Lung microvascular endothelial cell (primary cell): ENCODE data around the gene CCDC174. TPM values are rescaled to one million over a fixed set of nuclear protein-coding genes. Genes with fewer than 3 reads are reported as not detected.

ENCODE experiments used
- DNase-seq, 2 donors: peaks; one replicate each; pipeline versions ENCODE4 v3.0.0 to v3.0.0-alpha.2; 2010; ENCODE audit warnings: low read depth in 2 of 2
- total RNA-seq: library from RNA; depleted of rRNA; stranded (reverse); fragments of >200 nt; gene quantifications from 2 replicates; pipeline ENCODE4 v1.2.1, GENCODE V29; 2014

Gene CCDC174
- total RNA-seq, 1 donor from 2014 or later = 5.4 TPM

GRCh38 chr3:14701676-14702075 lies 50.1 kb downstream of the CCDC174 start:
- DNase-seq = no peak

GRCh38 chr3:14703128-14703750 lies 51.7 kb downstream of the CCDC174 start:
- no peak for DNase-seq

GRCh38 chr3:14703791-14704190 lies 52.2 kb downstream of the CCDC174 start:
- DNase-seq = no peak

- DNase-seq = no peak
Measured at GRCh38 chr3:14706096-14706495, 54.5 kb downstream of the CCDC174 start.

- no peak for DNase-seq
Measured at GRCh38 chr3:14716591-14716990, 65.0 kb downstream of the CCDC174 start.

- DNase-seq = no peak
Measured at GRCh38 chr3:14717307-14717706, 65.7 kb downstream of the CCDC174 start.

- DNase-seq = no peak
Measured at GRCh38 chr3:14718539-14718938, 67.0 kb downstream of the CCDC174 start.

GRCh38 chr3:14719006-14719405 lies 67.4 kb downstream of the CCDC174 start:
- DNase-seq = no peak

- no peak for DNase-seq
Measured at GRCh38 chr3:14721126-14721864, 69.7 kb downstream of the CCDC174 start.

Other genes with a start within 250 kb of the CCDC174 start
- gene SLC6A6, start 249.2 kb upstream of the CCDC174 start, total RNA-seq = 8.5 and 13.5 TPM in 2 replicates
- not detected in 2 replicates for gene GRIP2, start 111.4 kb upstream of the CCDC174 start, total RNA-seq
- under 0.01 TPM in 1 of 2 replicates, not detected in the other for gene C3orf20, start 23.4 kb downstream of the CCDC174 start, total RNA-seq
- gene FGD5, start 167.2 kb downstream of the CCDC174 start, total RNA-seq = 74.3 and 86.1 TPM in 2 replicates